GM03348 (cell line): ENCODE data around the gene ZMYND19.
"Not testable (repeated sequence)": the region's sequence is repeated elsewhere in the genome, so short reads cannot be mapped to it uniquely, and the experiment has no call there.

Experiments used
- DNase-seq: peaks from one replicate; pipeline ENCODE4 v3.0.0; 2012; ENCODE audit warnings: low spot score

Gene ZMYND19

GRCh38 chr9:137588891-137589290 lies 1.4 kb downstream of the ZMYND19 start:
- no peak for DNase-seq

- DNase-seq: no peak
Observed at GRCh38 chr9:137588311-137588710, 2.0 kb downstream of the ZMYND19 start.

- DNase-seq: no peak
Observed at GRCh38 chr9:137586854-137587253, 3.5 kb downstream of the ZMYND19 start.

GRCh38 chr9:137583957-137584356 lies 6.4 kb downstream of the ZMYND19 start:
- no peak for DNase-seq

- DNase-seq: no peak
Observed at GRCh38 chr9:137583347-137583746, 7.0 kb downstream of the ZMYND19 start.

- no peak for DNase-seq
Observed at GRCh38 chr9:137582286-137582860, 7.9 kb downstream of the ZMYND19 start.

- DNase-seq: no peak
Observed at GRCh38 chr9:137581361-137582285, 8.7 kb downstream of the ZMYND19 start.

- no peak for DNase-seq
Observed at GRCh38 chr9:137580954-137581322, 9.4 kb downstream of the ZMYND19 start.

GRCh38 chr9:137580209-137580953 lies 9.9 kb downstream of the ZMYND19 start:
- DNase-seq: no peak

- no peak for DNase-seq
Observed at GRCh38 chr9:137579259-137579604, 11.1 kb downstream of the ZMYND19 start.

- DNase-seq: peak; percentile 99
Observed at GRCh38 chr9:137578518-137579258, 11.6 kb downstream of the ZMYND19 start, which contains the start of gene DPH7. TSS of gene DPH7 (minus strand) at chr9:137578925. CDS start at chr9:137578777, 148 bp downstream.

- DNase-seq: no peak
Observed at GRCh38 chr9:137575716-137576411, 14.4 kb downstream of the ZMYND19 start.

- no peak for DNase-seq
Observed at GRCh38 chr9:137575364-137575715, 15.0 kb downstream of the ZMYND19 start.

GRCh38 chr9:137574192-137574591 lies 16.1 kb downstream of the ZMYND19 start:
- no peak for DNase-seq

GRCh38 chr9:137570566-137570965 lies 19.7 kb downstream of the ZMYND19 start:
- no peak for DNase-seq

- no peak for DNase-seq
Observed at GRCh38 chr9:137569609-137570203, 20.6 kb downstream of the ZMYND19 start.

GRCh38 chr9:137568445-137568844 lies 21.9 kb downstream of the ZMYND19 start:
- not testable (repeated sequence) for DNase-seq

GRCh38 chr9:137564817-137565411 lies 25.4 kb downstream of the ZMYND19 start:
- no peak for DNase-seq

- DNase-seq: no peak
Observed at GRCh38 chr9:137564134-137564533, 26.2 kb downstream of the ZMYND19 start.

GRCh38 chr9:137558127-137558526 lies 32.2 kb downstream of the ZMYND19 start:
- DNase-seq: no peak
